ENCODE measurements around the gene SPATS2.

GRCh38 chr12:49388682-49389386 is 21.6 kb downstream of the SPATS2 start:
- TF ChIP-seq, protein P1, sequence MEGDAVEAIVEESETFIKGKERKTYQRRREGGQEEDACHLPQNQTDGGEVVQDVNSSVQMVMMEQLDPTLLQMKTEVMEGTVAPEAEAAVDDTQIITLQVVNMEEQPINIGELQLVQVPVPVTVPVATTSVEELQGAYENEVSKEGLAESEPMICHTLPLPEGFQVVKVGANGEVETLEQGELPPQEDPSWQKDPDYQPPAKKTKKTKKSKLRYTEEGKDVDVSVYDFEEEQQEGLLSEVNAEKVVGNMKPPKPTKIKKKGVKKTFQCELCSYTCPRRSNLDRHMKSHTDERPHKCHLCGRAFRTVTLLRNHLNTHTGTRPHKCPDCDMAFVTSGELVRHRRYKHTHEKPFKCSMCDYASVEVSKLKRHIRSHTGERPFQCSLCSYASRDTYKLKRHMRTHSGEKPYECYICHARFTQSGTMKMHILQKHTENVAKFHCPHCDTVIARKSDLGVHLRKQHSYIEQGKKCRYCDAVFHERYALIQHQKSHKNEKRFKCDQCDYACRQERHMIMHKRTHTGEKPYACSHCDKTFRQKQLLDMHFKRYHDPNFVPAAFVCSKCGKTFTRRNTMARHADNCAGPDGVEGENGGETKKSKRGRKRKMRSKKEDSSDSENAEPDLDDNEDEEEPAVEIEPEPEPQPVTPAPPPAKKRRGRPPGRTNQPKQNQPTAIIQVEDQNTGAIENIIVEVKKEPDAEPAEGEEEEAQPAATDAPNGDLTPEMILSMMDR (IDR thresholded peaks at IDR 0.05; ENCODE audit: insufficient read depth, low read depth, low read length) = no peak
- TF ChIP-seq EZH2 (IDR thresholded peaks at IDR 0.05; ENCODE audit: insufficient read depth, low read length) = no peak
